Activated CD4-positive, alpha-beta T cell treated with anti-CD3 and anti-CD28 coated beads for 36 hours (primary cell): ENCODE data around the gene ODAD3. TPM values are rescaled to one million over a fixed set of nuclear protein-coding genes. Genes with fewer than 3 reads are reported as not detected.
"Not testable (repeated sequence)": the region's sequence is repeated elsewhere in the genome, so short reads cannot be mapped to it uniquely, and the experiment has no call there.

ENCODE experiments used
- ATAC-seq: fragments of 200-7000 bp; cut with Tn5 transposase; one replicate; pipeline ENCODE4 v1.10.0; 2021; ENCODE audit warnings: mild to moderate bottlenecking, moderate library complexity
- CTCF ChIA-PET: fragments of 350-600 bp; sonication (Branson Sonifier 250); formaldehyde crosslinking; loops from one replicate; lab custom pipeline; 2021; ENCODE audit warnings: antibody characterized with exemption; lab: Charles Lee
- POLR2A ChIA-PET: fragments of 350-600 bp; sonication (Branson Sonifier 250); formaldehyde crosslinking; loops from one replicate; lab custom pipeline; 2021; ENCODE audit warnings: antibody characterized with exemption, inconsistent platforms; lab: Charles Lee
- DNase-seq: peaks from one replicate; pipeline ENCODE4 v3.0.0-alpha.2; 2020
- H3K27ac Mint-ChIP-seq: one replicate; pipeline ENCODE4 v1.8.0; 2021; ENCODE audit warnings: mixed read lengths
- H3K27me3 Mint-ChIP-seq: one replicate; pipeline ENCODE4 v1.8.0; 2021; ENCODE audit warnings: mixed read lengths
- H3K36me3 Mint-ChIP-seq: one replicate; pipeline ENCODE4 v1.8.0; 2021; ENCODE audit warnings: low read depth, mixed read lengths
- H3K4me1 Mint-ChIP-seq: one replicate; pipeline ENCODE4 v1.8.0; 2021; ENCODE audit warnings: mixed read lengths
- H3K4me3 Mint-ChIP-seq: one replicate; pipeline ENCODE4 v1.8.0; 2021; ENCODE audit warnings: mild to moderate bottlenecking, moderate library complexity, mixed read lengths
- H3K9me3 Mint-ChIP-seq: one replicate; pipeline ENCODE4 v1.8.0; 2021; ENCODE audit warnings: low read depth, mixed read lengths
- intact Hi-C, 2 experiments: fragments of 100-400 bp; cut with DNase I in 1 of 2; cut with micrococcal nuclease in 1 of 2; formaldehyde crosslinking; loops; one replicate each; pipeline versions ENCODE4 v1.14.2 to v1.15.1; 2022 to 2024; cut with DNase I, micrococcal nuclease
- total RNA-seq, 2 experiments: library from RNA; stranded (reverse); gene quantifications; one replicate each; pipeline ENCODE4 v1.2.3, GENCODE V29; 2021

Gene ODAD3
- total RNA-seq, 2 experiments from 2014 or later = 0.16 to 0.25 TPM

DNA sequence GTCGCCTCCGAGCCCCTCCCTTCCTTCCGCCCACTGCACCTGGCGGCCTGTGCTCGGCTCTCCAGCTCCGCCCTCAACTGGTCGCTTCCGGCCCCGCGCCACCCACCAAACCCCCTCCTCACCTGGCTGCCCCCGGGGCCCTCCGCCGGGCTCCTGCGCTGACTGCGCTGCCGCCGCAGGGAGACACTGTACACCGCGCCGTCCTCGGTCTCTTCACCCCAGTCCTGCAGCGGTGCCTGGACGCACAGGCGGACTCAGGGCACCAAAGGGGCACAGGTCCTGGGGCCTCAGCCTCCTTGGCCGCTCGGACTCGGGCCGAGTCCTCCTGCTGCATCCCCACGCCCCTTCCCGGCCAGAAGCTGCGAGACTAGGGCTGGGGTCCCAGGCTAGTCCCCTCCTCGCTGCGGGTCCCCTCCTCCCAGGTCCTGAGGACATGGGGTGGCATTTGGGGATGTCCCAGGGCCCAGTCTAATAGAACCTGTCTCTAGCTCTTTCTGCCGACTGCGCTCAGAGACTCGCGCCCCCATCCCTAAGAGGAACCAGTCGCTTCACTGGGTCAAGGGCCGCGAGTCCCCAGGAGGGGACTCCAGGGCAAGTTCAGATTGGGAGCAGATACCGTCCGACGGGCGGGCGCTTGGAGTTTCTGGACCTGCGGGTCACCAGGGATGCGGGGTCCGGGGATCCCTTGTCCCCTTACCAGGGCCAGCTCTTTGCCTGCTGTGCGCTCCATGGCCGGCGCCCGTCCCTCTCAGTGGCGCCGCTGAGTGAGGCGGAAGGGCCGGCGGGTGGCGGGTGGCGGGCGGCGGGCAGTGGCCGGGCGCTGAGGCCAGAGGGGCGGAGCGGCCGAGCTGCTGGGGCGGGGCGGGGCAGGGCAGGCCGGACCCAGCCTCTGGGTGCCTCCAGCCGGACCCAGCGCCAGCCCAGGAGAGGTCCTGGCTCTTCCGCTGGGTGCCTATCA lies 16.1 kb downstream of the ODAD3 start, which contains the start of gene RGL3:
Gene RGL3 (minus strand): TSS at position 766 of the 958 bp plus-strand sequence. CDS start 36 bp downstream, at position 730.
- intact Hi-C loops = no loop called here
- ChIA-PET CTCF (interaction anchor here (0.7 to 1.5 kb wide), 3 partner anchors 36 to 79 kb away, joined by 3 to 6 read pairs (median 5); partner anchors contain the start of gene EPOR), POLR2A (no interaction called here)
- H3K4me1 Mint-ChIP-seq = peaks cover 31% of the 10 kb centered on the region
- no peak within 1 kb of the TSS for H3K27ac Mint-ChIP-seq
- H3K4me3 Mint-ChIP-seq = no peak within 1 kb of the TSS
- DNase-seq (no peak), ATAC-seq (no peak)
- no peaks in the 10 kb centered on the region for H3K36me3 Mint-ChIP-seq
- no peaks in the 10 kb centered on the region for H3K9me3 Mint-ChIP-seq
- H3K27me3 Mint-ChIP-seq = peaks cover 57% of the 10 kb centered on the region

DNA sequence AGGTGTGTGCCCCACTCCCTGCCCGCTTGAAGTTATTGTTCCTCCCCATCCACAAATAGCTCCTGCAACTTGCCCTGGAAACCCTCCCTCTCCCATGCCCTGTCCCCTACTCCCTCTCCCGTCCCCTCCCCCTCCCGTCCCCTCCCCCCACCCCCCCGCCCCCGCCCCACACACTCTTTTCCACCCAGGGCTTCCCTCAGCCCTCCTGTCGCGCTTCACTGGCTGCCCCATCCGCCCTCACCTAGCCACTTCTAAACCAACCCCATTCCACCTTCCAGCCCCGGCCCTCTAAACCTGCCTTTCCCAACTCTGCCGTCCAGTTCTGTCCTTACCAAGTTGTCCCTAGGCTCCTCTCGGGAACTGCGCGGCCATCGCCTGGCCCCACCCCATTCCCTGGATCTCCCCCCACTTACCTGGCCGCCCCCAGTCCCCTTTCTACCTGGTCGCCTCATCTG lies 16.8 kb downstream of the ODAD3 start:
- no peak for DNase-seq
- CTCF ChIA-PET = interaction anchor here (0.6 to 1.5 kb wide), 3 partner anchors 37 to 164 kb away, joined by 3 to 5 read pairs (median 3); partner anchors contain the start of gene TSPAN16
- POLR2A ChIA-PET = no interaction called here
- intact Hi-C loops = no loop called here
- Mint-ChIP-seq H3K9me3 (no peaks in the 10 kb centered on the region), H3K4me3 (no peak overlapping the region), H3K36me3 (no peaks in the 10 kb centered on the region), H3K27ac (no peak overlapping the region), H3K27me3 (peaks cover 51% of the 10 kb centered on the region), H3K4me1 (peaks cover 27% of the 10 kb centered on the region)
- no peak for ATAC-seq

DNA sequence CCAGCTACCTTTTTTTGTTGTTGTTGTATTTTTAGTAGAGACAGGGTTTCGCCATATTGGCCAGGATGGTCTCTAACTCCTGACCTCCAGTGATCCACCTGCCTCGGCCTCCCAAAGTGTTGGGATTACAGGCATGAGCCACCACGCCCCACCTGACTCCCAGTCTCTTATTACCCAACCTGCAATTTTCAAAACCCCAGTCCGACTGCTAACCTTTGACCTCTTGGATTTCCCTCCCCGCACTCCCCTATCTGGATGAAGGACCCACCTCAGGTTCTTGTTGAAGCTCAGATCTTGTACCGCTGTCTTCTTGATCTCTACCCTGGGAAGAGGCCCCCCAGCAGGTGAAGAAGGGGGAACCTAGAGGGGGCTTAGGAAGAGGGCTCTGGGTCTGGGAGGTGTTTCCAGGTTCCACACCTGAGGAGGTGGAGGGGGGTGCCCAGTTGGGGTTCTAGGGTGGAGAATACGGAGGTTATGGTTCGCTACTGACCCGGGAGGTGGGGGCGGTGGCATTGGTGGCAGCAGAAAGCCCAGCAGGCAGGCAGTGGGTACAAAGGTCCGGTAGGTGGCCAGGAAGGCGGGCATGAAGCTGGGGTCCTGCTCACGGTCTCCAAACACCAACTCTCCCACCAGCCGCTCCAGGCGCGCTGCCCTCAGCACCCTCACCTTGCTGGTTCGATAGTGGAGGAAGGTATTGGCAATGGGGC lies 18.4 kb downstream of the ODAD3 start:
- ATAC-seq = no peak
- H3K4me3 Mint-ChIP-seq = no peak overlapping the region
- intact Hi-C loops = no loop called here
- POLR2A ChIA-PET = no interaction called here
- H3K36me3 Mint-ChIP-seq = no peaks in the 10 kb centered on the region
- no peak overlapping the region for H3K27ac Mint-ChIP-seq
- DNase-seq = no peak
- H3K9me3 Mint-ChIP-seq = no peaks in the 10 kb centered on the region
- H3K27me3 Mint-ChIP-seq = peaks cover 37% of the 10 kb centered on the region
- CTCF ChIA-PET = interaction anchor here (0.6 to 2.5 kb wide), 2 partner anchors 10 to 14 kb away, joined by 3 to 7 read pairs; no protein-coding TSS in a partner anchor
- peaks cover 12% of the 10 kb centered on the region for H3K4me1 Mint-ChIP-seq

DNA sequence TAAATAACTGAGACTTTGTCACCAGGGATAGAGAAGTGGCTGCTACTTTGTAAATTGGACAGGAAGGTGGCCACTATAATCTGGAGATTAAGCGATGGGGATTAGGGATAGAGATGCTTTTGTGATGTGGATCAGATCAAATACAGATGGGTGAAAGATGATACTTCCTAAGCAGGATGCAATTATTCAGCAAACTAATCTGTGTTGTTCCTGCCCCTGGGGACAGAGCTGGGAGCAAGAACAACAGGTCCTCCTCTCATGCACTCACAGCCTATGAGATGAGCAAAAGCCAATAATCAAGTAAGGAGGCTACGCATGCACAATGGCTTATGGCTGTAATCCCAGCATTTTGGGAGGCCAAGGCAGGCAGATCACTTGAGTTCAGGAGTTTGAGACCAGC lies 20.4 kb downstream of the ODAD3 start:
- intact Hi-C loops = no loop called here
- ATAC-seq (no peak), DNase-seq (no peak)
- Mint-ChIP-seq H3K27me3 (peaks cover 26% of the 10 kb centered on the region), H3K36me3 (no peaks in the 10 kb centered on the region), H3K4me1 (no peaks in the 10 kb centered on the region), H3K27ac (no peak overlapping the region), H3K9me3 (no peaks in the 10 kb centered on the region), H3K4me3 (no peak overlapping the region)
- ChIA-PET CTCF (no interaction called here), POLR2A (no interaction called here)

DNA sequence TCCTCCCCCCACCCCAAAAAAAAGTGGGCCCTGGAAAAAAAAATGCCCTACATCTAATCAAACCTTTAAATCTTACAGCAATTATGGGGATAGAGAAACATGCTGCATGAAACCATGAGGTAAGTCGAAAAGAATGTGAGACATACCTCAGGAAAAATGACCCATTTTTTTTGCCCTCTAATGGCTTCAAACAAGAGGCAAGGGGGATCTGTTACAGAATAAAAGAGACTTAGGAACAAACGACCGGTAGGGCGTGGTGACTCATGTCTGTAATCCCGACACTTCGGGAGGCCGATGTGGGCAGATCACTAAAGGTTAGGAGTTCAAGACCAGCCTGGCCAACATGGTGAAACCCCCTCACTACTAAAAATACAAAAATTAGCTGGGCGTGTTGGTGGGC lies 24.2 kb downstream of the ODAD3 start:
- CTCF ChIA-PET = no interaction called here
- intact Hi-C loops = no loop called here
- Mint-ChIP-seq H3K27me3 (peaks cover 7% of the 10 kb centered on the region), H3K9me3 (no peaks in the 10 kb centered on the region), H3K27ac (no peak overlapping the region), H3K36me3 (no peaks in the 10 kb centered on the region), H3K4me3 (no peak overlapping the region), H3K4me1 (peaks cover 4% of the 10 kb centered on the region)
- POLR2A ChIA-PET = interaction anchor here (0.7 kb wide), 1 partner anchor 927 kb away, joined by 3 read pairs; no protein-coding TSS in a partner anchor
- DNase-seq (no peak), ATAC-seq (no peak)

DNA sequence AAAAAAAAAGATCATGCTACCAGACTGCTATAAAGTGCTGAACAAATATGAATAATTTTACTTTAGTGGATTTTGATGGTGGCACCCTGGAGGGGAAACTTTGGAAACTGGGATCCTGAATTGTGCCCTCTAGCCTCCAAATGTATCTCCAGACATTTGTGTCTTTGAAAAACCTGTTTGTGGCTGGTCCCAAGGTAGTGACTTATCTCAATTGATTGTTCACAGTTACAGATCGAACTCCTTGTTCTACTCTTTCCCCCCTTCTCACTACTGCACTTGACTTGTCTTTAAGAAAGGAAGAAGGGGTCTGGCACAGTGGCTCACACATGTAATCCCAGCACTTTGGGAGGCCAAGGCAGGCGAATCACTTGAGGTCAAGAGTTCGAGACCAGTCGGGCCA lies 26.3 kb downstream of the ODAD3 start:
- DNase-seq = no peak
- ChIA-PET POLR2A (no interaction called here), CTCF (no interaction called here)
- no peaks in the 10 kb centered on the region for H3K9me3 Mint-ChIP-seq
- ATAC-seq = no peak
- peaks cover 4% of the 10 kb centered on the region for H3K4me1 Mint-ChIP-seq
- no peaks in the 10 kb centered on the region for H3K36me3 Mint-ChIP-seq
- intact Hi-C loops = no loop called here
- H3K4me3 Mint-ChIP-seq = no peak overlapping the region
- H3K27me3 Mint-ChIP-seq = peaks cover 7% of the 10 kb centered on the region
- H3K27ac Mint-ChIP-seq = no peak overlapping the region

DNA sequence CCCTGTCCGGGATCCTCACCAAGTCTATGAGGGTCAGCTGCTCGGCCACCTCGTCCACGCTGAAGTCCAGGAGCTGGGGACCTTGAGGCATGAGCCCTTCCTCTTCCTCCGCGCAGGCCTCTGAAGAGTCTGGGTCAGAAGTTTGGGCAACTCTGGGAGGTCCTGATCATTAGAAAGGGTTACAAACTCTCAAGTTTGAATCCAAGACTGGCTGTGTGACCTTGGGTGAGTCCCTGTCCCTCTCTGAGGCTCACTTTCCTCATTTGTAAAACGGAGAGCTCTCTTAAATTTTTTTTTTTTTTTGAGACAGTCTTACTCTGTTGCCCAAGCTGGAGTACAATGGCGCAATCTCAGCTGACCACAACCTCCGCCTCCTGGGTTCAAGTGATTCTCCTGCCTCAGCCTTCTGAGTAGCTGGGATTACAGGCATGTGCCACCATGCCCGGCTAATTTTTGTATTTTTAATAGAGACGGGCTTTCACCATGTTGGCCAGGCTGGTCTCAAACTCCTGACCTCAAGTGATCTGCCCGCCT lies 28.2 kb downstream of the ODAD3 start:
- ChIA-PET POLR2A (interaction anchor here (1.1 kb wide), 1 partner anchor 26 kb away, joined by 4 read pairs; no protein-coding TSS in a partner anchor), CTCF (interaction anchor here (0.5 to 2.2 kb wide), 6 partner anchors 10 to 54 kb away, joined by 3 to 8 read pairs (median 6); partner anchors contain the start of genes ODAD3 and PRKCSH)
- not testable (repeated sequence) for H3K4me3 Mint-ChIP-seq, DNase-seq, H3K27ac Mint-ChIP-seq, ATAC-seq, H3K9me3 Mint-ChIP-seq, H3K36me3 Mint-ChIP-seq, H3K27me3 Mint-ChIP-seq, H3K4me1 Mint-ChIP-seq
- intact Hi-C loops = loop anchor here in 1 of 2 experiments (1.0 kb wide), 2 partner anchors 25 to 113 kb away; no protein-coding TSS in a partner anchor

DNA sequence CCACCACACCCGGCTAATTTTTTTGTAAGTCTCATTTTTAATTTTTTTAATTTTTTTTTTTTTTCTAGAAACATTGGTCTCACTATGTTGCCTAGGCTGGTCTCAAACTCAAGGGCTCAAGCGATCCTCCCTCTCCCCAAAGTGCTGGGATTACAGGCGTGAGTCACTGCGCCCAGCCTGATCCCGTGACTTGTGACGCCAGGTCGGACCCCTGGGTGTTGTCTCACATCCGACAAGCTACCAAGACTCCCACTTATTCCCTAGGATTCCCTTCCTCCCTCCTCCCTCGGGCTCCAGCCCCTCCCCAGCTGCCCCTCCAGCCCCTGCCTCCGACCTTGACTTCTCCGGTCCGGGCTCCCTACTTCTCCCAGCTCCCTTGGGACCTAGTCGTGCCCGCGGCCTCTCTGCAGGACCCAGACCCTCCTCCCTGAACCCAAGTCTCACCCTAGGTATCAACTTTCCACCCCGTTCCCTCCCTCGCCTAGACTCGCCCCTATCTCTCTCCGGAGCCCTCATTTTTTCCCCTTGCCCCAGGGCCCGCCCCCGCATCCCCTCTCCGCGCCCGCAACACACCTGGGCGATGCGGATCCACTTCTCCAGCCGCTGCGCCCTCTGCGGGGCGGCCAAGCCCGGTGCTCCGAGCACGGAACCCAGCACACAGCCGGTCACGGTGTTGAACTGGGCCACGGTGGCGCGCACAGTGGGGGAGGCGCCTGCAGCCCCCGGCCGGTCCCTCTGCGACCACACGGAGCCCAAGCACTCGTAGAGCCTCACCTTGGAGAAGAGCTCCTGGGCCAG lies 28.9 kb downstream of the ODAD3 start:
- intact Hi-C loops = loop anchor here in 1 of 2 experiments (1.0 kb wide), 2 partner anchors 25 to 113 kb away; no protein-coding TSS in a partner anchor
- no peak overlapping the region for H3K4me3 Mint-ChIP-seq
- H3K27me3 Mint-ChIP-seq = peaks cover 6% of the 10 kb centered on the region
- POLR2A ChIA-PET = interaction anchor here (0.5 to 1.1 kb wide), 3 partner anchors 20 to 210 kb away, joined by 4 to 5 read pairs (median 4); no protein-coding TSS in a partner anchor
- peaks cover 4% of the 10 kb centered on the region for H3K4me1 Mint-ChIP-seq
- DNase-seq = peak; percentile 81
- no peaks in the 10 kb centered on the region for H3K36me3 Mint-ChIP-seq
- CTCF ChIA-PET = interaction anchor here (0.5 to 2.2 kb wide), 7 partner anchors 10 to 297 kb away, joined by 3 to 8 read pairs (median 4); no protein-coding TSS in a partner anchor
- no peaks in the 10 kb centered on the region for H3K9me3 Mint-ChIP-seq
- H3K27ac Mint-ChIP-seq = no peak overlapping the region
- peak; percentile 88 for ATAC-seq

DNA sequence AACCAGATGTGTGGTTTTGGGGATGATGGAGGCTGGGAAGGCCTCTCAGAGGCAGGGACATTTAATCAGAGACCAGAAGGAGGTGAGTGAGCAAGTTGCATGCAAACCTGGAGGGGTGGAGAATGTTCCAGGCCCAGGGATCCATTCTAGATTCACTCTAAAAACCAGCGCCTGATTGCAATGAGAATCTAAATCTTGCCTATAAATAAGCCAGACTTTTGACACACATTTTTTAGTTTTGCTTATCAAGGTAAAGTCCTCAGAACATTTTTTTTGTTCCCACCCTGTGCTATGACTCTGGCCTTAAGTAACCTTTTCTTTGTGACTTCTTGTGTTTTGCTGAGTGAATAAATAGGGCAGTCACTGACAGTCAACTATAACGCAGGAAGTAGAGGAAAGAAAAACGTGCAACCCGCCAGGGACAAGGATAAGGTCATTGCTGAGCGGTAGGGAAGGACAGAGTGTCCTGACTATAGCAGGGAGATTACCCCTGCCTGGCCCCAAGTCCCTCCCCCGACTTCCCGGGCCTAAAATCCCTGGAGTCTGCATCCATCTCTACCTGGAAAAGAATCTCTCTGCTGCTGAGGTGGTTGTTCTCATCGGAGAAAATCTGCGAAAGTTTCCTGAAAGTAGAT lies 30.2 kb downstream of the ODAD3 start:
- ChIA-PET CTCF (interaction anchor here (1.5 kb wide), 1 partner anchor 111 kb away, joined by 3 read pairs; no protein-coding TSS in a partner anchor), POLR2A (no interaction called here)
- no peak overlapping the region for H3K4me3 Mint-ChIP-seq
- no peaks in the 10 kb centered on the region for H3K9me3 Mint-ChIP-seq
- H3K27me3 Mint-ChIP-seq = peaks cover 3% of the 10 kb centered on the region
- peaks cover 4% of the 10 kb centered on the region for H3K4me1 Mint-ChIP-seq
- intact Hi-C loops = no loop called here
- no peak for DNase-seq
- no peaks in the 10 kb centered on the region for H3K36me3 Mint-ChIP-seq
- no peak overlapping the region for H3K27ac Mint-ChIP-seq
- no peak for ATAC-seq
